ENCODE data around the gene WRAP73. TPM values are rescaled to one million over a fixed set of nuclear protein-coding genes. Genes with fewer than 3 reads are reported as not detected.

Gene WRAP73
- total and polyA plus RNA-seq, 2 experiments from 2014 or later, result 22.6 to 43.3 TPM

GRCh38 chr1:3616861-3617260 is 33.0 kb downstream of the WRAP73 start:
- Mint-ChIP-seq H3K27ac (no peak overlapping the region), H3K27me3 (ENCODE audit: insufficient read depth, low read depth, poor library complexity) (peaks cover 23% of the 10 kb centered on the region), H3K4me3 (no peak overlapping the region), H3K4me1 (peaks cover 36% of the 10 kb centered on the region), H3K36me3 (ENCODE audit: low read depth) (no peaks in the 10 kb centered on the region), H3K9me3 (peaks cover 3% of the 10 kb centered on the region; the same call in 2 of the 3 replicates)
- Histone ChIP-seq H4K20me1 (replicated peaks; ENCODE audit: insufficient read depth) (no peaks in the 10 kb centered on the region), H3K9me2 (ENCODE audit: insufficient read depth) (no peaks in the 10 kb centered on the region), H3K4me3 (no peak overlapping the region), H2AFZ (no peak overlapping the region), H3F3A (replicated peaks; ENCODE audit: low read depth) (no peaks in the 10 kb centered on the region), H3K4me1 (ENCODE audit: insufficient read depth) (peaks cover 14% of the 10 kb centered on the region; the same call in 1 of the 2 replicates), H3K36me3 (ENCODE audit: insufficient read depth) (no peaks in the 10 kb centered on the region), H3K4me2 (no peak overlapping the region), H3K27me3 (ENCODE audit: insufficient read depth) (peaks cover 15% of the 10 kb centered on the region), H3K27ac (ENCODE audit: low read depth) (no peak overlapping the region), H3K79me2 (replicated peaks; ENCODE audit: insufficient read depth) (no peaks in the 10 kb centered on the region)
- DNase-seq (ENCODE audit: low spot score) (no peak), ATAC-seq (no peak)
- no peak for TF ChIP-seq ETS1 (IDR thresholded peaks at IDR 0.05)
- no peak for TF ChIP-seq ZNF331 (CRISPR knock-in tag; IDR thresholded peaks at IDR 0.05; ENCODE audit: low read depth)
- no peak for TF ChIP-seq JUNB (IDR thresholded peaks at IDR 0.05; ENCODE audit: unreplicated experiment)
- TF ChIP-seq EZH2phosphoT487 (IDR thresholded peaks at IDR 0.05; ENCODE audit: unreplicated experiment), result no peak
- no peak for TF ChIP-seq ZNF462 (CRISPR knock-in tag; IDR thresholded peaks at IDR 0.05)
- no peak for TF ChIP-seq EZH2 (IDR thresholded peaks at IDR 0.05; ENCODE audit: low read depth, unreplicated experiment)
- TF ChIP-seq POLR2AphosphoS5 (IDR thresholded peaks at IDR 0.05; ENCODE audit: low read depth), result no peak

Data from GM23338 (cell line).